ENCODE measurements around the gene KRTAP1-4. TPM values are rescaled to one million over a fixed set of nuclear protein-coding genes. Genes with fewer than 3 reads are reported as not detected.

Gene KRTAP1-4
- total RNA-seq, 1 experiment from 2014 or later, result not detected

DNA sequence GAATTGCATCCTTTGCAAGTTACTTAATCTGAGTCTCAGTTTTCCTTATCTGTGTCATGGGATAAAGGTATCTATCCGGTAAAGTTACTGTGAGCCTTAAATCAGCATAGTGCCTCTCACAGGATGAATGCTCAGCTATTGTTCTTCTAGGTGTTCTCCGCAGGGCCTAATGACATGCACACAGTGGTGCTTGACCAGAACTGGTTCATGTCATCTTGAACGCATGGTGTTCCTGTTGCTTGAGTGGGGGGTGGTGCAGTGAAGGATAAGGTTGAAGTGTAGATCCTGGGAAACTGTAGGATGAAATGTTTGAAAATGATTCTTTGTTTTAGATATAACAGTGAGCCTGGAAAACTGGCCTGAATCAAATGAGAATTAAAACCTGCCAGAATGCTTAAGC lies 49.9 kb downstream of the KRTAP1-4 start:
- Histone ChIP-seq H3K27me3 (ENCODE audit: insufficient read depth, low read depth) (no peaks in the 10 kb centered on the region), H2AFZ (no peak overlapping the region), H3K4me1 (replicated peaks; ENCODE audit: insufficient read depth) (no peaks in the 10 kb centered on the region), H3K4me2 (no peak overlapping the region), H4K20me1 (ENCODE audit: insufficient read depth) (no peaks in the 10 kb centered on the region), H3K79me2 (ENCODE audit: low read depth) (no peaks in the 10 kb centered on the region), H3F3A (ENCODE audit: insufficient read depth, low read depth) (no peaks in the 10 kb centered on the region), H3K4me3 (no peak overlapping the region), H3K9me3 (ENCODE audit: insufficient read depth, low read depth) (no peaks in the 10 kb centered on the region), H3K27ac (no peak overlapping the region), H3K36me3 (ENCODE audit: low read depth) (no peaks in the 10 kb centered on the region), H3K9me2 (ENCODE audit: insufficient read depth) (no peaks in the 10 kb centered on the region)
- CTCF ChIA-PET, result no interaction called here
- TF ChIP-seq CTCF (conservative IDR thresholded peaks at IDR 0.05) (no peak), EZH2 (IDR thresholded peaks at IDR 0.05; ENCODE audit: low read depth) (no peak)
- no TSS peak for BruUV-seq (replicated peaks)
- intact Hi-C loops (cut with micrococcal nuclease; ENCODE audit: unreplicated experiment), result no loop called here
- no peak for DNase-seq
- POLR2A ChIA-PET (ENCODE audit: unreplicated experiment), result no interaction called here

Other genes starting within 250 kb of the KRTAP1-4 start
- gene KRT27, start 247.6 kb downstream of the KRTAP1-4 start, total RNA-seq (2021), result not detected in 2 replicates
- not detected in 2 replicates for gene KRT28, start 230.2 kb downstream of the KRTAP1-4 start, total RNA-seq (2021)
- gene KRT10, start 207.6 kb downstream of the KRTAP1-4 start, total RNA-seq (2021), result 22.5 and 49.4 TPM in 2 replicates
- gene KRT12, start 163.0 kb downstream of the KRTAP1-4 start, total RNA-seq (2021), result not detected in 2 replicates
- gene KRT20, start 145.0 kb downstream of the KRTAP1-4 start, total RNA-seq (2021), result not detected in 2 replicates
- gene KRT23, start 92.5 kb downstream of the KRTAP1-4 start, total RNA-seq (2021), result not detected in 2 replicates
- gene KRT39, start 63.2 kb downstream of the KRTAP1-4 start, total RNA-seq (2021), result not detected in 2 replicates
- not detected in 2 replicates for gene KRT40, start 45.9 kb downstream of the KRTAP1-4 start, total RNA-seq (2021)
- gene KRTAP3-3, start 36.0 kb downstream of the KRTAP1-4 start, total RNA-seq (2021), result not detected in 2 replicates
- not detected in 2 replicates for gene KRTAP3-2, start 30.3 kb downstream of the KRTAP1-4 start, total RNA-seq (2021)
- not detected in 2 replicates for gene KRTAP3-1, start 21.1 kb downstream of the KRTAP1-4 start, total RNA-seq (2021)
- not detected in 2 replicates for gene KRTAP1-5, start 3.0 kb downstream of the KRTAP1-4 start, total RNA-seq (2021)
- gene KRTAP1-3, start 4.7 kb upstream of the KRTAP1-4 start, total RNA-seq (2021), result not detected in 2 replicates
- gene KRTAP1-1, start 11.3 kb upstream of the KRTAP1-4 start, total RNA-seq (2021), result not detected in 2 replicates
- not detected in 2 replicates for gene KRTAP2-1, start 17.1 kb upstream of the KRTAP1-4 start, total RNA-seq (2021)
- gene KRTAP2-2, start 25.0 kb upstream of the KRTAP1-4 start, total RNA-seq (2021), result not detected in 2 replicates
- 0.57 TPM in 1 of 2 replicates, not detected in the other for gene KRTAP2-3, start 29.9 kb upstream of the KRTAP1-4 start, total RNA-seq (2021)
- not detected in 2 replicates for gene KRTAP2-4, start 35.7 kb upstream of the KRTAP1-4 start, total RNA-seq (2021)
- not detected in 2 replicates for gene KRTAP4-7, start 54.0 kb upstream of the KRTAP1-4 start, total RNA-seq (2021)
- not detected in 2 replicates for gene KRTAP4-8, start 67.9 kb upstream of the KRTAP1-4 start, total RNA-seq (2021)
- not detected in 2 replicates for gene KRTAP4-16, start 72.0 kb upstream of the KRTAP1-4 start, total RNA-seq (2021)
- gene KRTAP4-9, start 75.2 kb upstream of the KRTAP1-4 start, total RNA-seq (2021), result not detected in 2 replicates
- gene KRTAP4-11, start 88.2 kb upstream of the KRTAP1-4 start, total RNA-seq (2021), result not detected in 2 replicates
- gene KRTAP4-12, start 94.0 kb upstream of the KRTAP1-4 start, total RNA-seq (2021), result not detected in 2 replicates
- gene KRTAP4-6, start 110.3 kb upstream of the KRTAP1-4 start, total RNA-seq (2021), result not detected in 2 replicates
- gene KRTAP4-5, start 119.6 kb upstream of the KRTAP1-4 start, total RNA-seq (2021), result not detected in 2 replicates
- gene KRTAP4-4, start 130.6 kb upstream of the KRTAP1-4 start, total RNA-seq (2021), result not detected in 2 replicates
- gene KRTAP4-3, start 138.0 kb upstream of the KRTAP1-4 start, total RNA-seq (2021), result not detected in 2 replicates
- gene KRTAP4-2, start 148.0 kb upstream of the KRTAP1-4 start, total RNA-seq (2021), result not detected in 2 replicates
- not detected in 2 replicates for gene KRTAP4-1, start 154.7 kb upstream of the KRTAP1-4 start, total RNA-seq (2021)
- not detected in 2 replicates for gene KRTAP9-1, start 159.7 kb upstream of the KRTAP1-4 start, total RNA-seq (2021)
- not detected in 2 replicates for gene KRTAP9-2, start 196.5 kb upstream of the KRTAP1-4 start, total RNA-seq (2021)
- gene KRTAP9-3, start 202.3 kb upstream of the KRTAP1-4 start, total RNA-seq (2021), result not detected in 2 replicates
- gene KRTAP9-8, start 207.8 kb upstream of the KRTAP1-4 start, total RNA-seq (2021), result not detected in 2 replicates
- not detected in 2 replicates for gene KRTAP9-4, start 219.5 kb upstream of the KRTAP1-4 start, total RNA-seq (2021)
- not detected in 2 replicates for gene KRTAP9-9, start 225.2 kb upstream of the KRTAP1-4 start, total RNA-seq (2021)
- not detected in 2 replicates for gene KRTAP9-6, start 235.2 kb upstream of the KRTAP1-4 start, total RNA-seq (2021)
- not detected in 2 replicates for gene KRTAP9-7, start 245.5 kb upstream of the KRTAP1-4 start, total RNA-seq (2021)